Glutamatergic neuron (in vitro differentiated cells): ENCODE data around the gene TBC1D3B. TPM values are rescaled to one million over a fixed set of nuclear protein-coding genes. Genes with fewer than 3 reads are reported as not detected.
"Not testable (repeated sequence)": the region's sequence is repeated elsewhere in the genome, so short reads cannot be mapped to it uniquely, and the experiment has no call there.

ENCODE experiments used
- DNase-seq: peaks from one replicate; pipeline ENCODE4 v3.0.0; 2022
- H3K27ac Mint-ChIP-seq: one replicate; pipeline ENCODE4 v1.8.0; 2020; ENCODE audit warnings: mild to moderate bottlenecking, mixed read lengths, inconsistent platforms; ENCODE audit not compliant: unreplicated experiment
- H3K27me3 Mint-ChIP-seq: one replicate; pipeline ENCODE4 v1.8.0; 2020; ENCODE audit warnings: mild to moderate bottlenecking, moderate library complexity, mixed read lengths, inconsistent platforms; ENCODE audit not compliant: unreplicated experiment
- H3K36me3 Mint-ChIP-seq: one replicate; pipeline ENCODE4 v1.8.0; 2020; ENCODE audit warnings: mild to moderate bottlenecking, mixed read lengths, inconsistent platforms; ENCODE audit not compliant: unreplicated experiment
- H3K4me1 Mint-ChIP-seq: one replicate; pipeline ENCODE4 v1.8.0; 2020; ENCODE audit warnings: mild to moderate bottlenecking, low read depth, mixed read lengths, inconsistent platforms; ENCODE audit not compliant: unreplicated experiment
- H3K4me3 Mint-ChIP-seq: one replicate; pipeline ENCODE4 v1.8.0; 2020; ENCODE audit warnings: mild to moderate bottlenecking, mixed read lengths, inconsistent platforms; ENCODE audit not compliant: unreplicated experiment
- H3K9me3 Mint-ChIP-seq: one replicate; pipeline ENCODE4 v1.8.0; 2020; ENCODE audit warnings: mild to moderate bottlenecking, moderate library complexity, mixed read lengths, inconsistent platforms; ENCODE audit not compliant: unreplicated experiment
- total RNA-seq: library from RNA; stranded (reverse); fragmentation: NEBNext Ultra II Directional; extraction: Animal tissue kit (Norgen Biotek cat#: 25700); gene quantifications from one replicate; pipeline ENCODE4 v1.2.1, GENCODE V29; 2021; ENCODE audit not compliant: unreplicated experiment
- TF ChIP-seq, protein P1 (sequence below): fragments of 200-600 bp; sonication (generic); IDR thresholded peaks from one replicate; pipeline ENCODE4 v1.5.0; 2021; ENCODE audit not compliant: partially characterized antibody, unreplicated experiment

The TBC1D3B gene
- total RNA-seq, 1 donor from 2014 or later: 37.3 TPM

- no peak overlapping the region for H3K4me3 Mint-ChIP-seq
- H3K4me1 Mint-ChIP-seq: peaks cover 9% of the 10 kb centered on the region
- no peak for DNase-seq
- H3K9me3 Mint-ChIP-seq: peaks cover 5% of the 10 kb centered on the region
- H3K27ac Mint-ChIP-seq: no peak overlapping the region
- TF ChIP-seq, protein P1, sequence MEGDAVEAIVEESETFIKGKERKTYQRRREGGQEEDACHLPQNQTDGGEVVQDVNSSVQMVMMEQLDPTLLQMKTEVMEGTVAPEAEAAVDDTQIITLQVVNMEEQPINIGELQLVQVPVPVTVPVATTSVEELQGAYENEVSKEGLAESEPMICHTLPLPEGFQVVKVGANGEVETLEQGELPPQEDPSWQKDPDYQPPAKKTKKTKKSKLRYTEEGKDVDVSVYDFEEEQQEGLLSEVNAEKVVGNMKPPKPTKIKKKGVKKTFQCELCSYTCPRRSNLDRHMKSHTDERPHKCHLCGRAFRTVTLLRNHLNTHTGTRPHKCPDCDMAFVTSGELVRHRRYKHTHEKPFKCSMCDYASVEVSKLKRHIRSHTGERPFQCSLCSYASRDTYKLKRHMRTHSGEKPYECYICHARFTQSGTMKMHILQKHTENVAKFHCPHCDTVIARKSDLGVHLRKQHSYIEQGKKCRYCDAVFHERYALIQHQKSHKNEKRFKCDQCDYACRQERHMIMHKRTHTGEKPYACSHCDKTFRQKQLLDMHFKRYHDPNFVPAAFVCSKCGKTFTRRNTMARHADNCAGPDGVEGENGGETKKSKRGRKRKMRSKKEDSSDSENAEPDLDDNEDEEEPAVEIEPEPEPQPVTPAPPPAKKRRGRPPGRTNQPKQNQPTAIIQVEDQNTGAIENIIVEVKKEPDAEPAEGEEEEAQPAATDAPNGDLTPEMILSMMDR: no peak
- no peaks in the 10 kb centered on the region for H3K27me3 Mint-ChIP-seq
- no peaks in the 10 kb centered on the region for H3K36me3 Mint-ChIP-seq
Measured at GRCh38 chr17:36198831-36199465, 22.5 kb upstream of the TBC1D3B start.

DNA sequence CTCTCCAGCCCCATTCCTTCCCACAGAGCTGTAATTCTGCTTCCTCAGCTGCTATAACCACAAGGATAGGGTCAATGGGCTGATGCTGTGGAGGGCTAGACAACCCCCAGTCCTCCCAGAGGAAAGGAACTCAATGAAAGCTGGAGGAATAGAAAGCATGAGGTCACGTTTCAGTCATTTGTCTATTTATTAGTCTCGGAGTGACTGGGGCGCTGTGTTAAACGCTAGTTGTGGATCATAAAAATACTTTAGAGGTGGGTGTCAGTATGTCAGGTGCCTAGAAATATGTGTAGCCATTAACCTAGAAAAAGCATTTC lies 20.9 kb upstream of the TBC1D3B start:
- Mint-ChIP-seq H3K36me3 (no peaks in the 10 kb centered on the region), H3K9me3 (peaks cover 3% of the 10 kb centered on the region)

DNA sequence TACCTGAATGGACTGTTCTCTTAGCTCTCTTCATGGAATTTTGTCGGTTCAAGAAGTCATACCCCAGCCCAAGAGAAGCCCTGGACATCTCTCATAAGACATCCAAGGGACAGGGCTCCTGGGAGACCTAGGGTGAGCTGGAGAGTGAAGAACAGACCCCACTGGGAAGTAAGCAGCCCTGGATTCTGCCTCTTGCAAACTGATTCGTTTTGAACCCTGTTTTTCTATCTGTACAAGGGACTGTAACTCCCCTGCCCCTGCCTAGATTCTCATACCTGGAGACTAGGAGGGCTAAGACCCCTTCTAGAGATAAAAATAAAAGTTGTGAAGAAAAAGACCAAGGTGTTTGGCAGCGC lies 19.7 kb upstream of the TBC1D3B start:
- TF ChIP-seq, protein P1: no peak
- H3K27ac Mint-ChIP-seq: no peak overlapping the region
- no peaks in the 10 kb centered on the region for H3K27me3 Mint-ChIP-seq
- H3K36me3 Mint-ChIP-seq: no peaks in the 10 kb centered on the region
- no peak overlapping the region for H3K4me3 Mint-ChIP-seq
- no peak for DNase-seq
- peaks cover 16% of the 10 kb centered on the region for H3K4me1 Mint-ChIP-seq
- peaks cover 3% of the 10 kb centered on the region for H3K9me3 Mint-ChIP-seq

More for the DNA sequence above, 20.9 kb upstream of the TBC1D3B start:
- no peak overlapping the region for H3K4me3 Mint-ChIP-seq
- TF ChIP-seq, protein P1: no peak
- no peaks in the 10 kb centered on the region for H3K27me3 Mint-ChIP-seq
- H3K4me1 Mint-ChIP-seq: peaks cover 12% of the 10 kb centered on the region
- no peak for DNase-seq
- no peak overlapping the region for H3K27ac Mint-ChIP-seq

- no peak overlapping the region for H3K4me3 Mint-ChIP-seq
- no peaks in the 10 kb centered on the region for H3K36me3 Mint-ChIP-seq
- H3K27me3 Mint-ChIP-seq: no peaks in the 10 kb centered on the region
- peak overlapping the region; percentile 10 for H3K27ac Mint-ChIP-seq
- H3K4me1 Mint-ChIP-seq: peaks cover 16% of the 10 kb centered on the region
- TF ChIP-seq, protein P1: no peak
- DNase-seq: no peak
- peaks cover 2% of the 10 kb centered on the region for H3K9me3 Mint-ChIP-seq
Measured at GRCh38 chr17:36195434-36196130, 19.1 kb upstream of the TBC1D3B start.

DNA sequence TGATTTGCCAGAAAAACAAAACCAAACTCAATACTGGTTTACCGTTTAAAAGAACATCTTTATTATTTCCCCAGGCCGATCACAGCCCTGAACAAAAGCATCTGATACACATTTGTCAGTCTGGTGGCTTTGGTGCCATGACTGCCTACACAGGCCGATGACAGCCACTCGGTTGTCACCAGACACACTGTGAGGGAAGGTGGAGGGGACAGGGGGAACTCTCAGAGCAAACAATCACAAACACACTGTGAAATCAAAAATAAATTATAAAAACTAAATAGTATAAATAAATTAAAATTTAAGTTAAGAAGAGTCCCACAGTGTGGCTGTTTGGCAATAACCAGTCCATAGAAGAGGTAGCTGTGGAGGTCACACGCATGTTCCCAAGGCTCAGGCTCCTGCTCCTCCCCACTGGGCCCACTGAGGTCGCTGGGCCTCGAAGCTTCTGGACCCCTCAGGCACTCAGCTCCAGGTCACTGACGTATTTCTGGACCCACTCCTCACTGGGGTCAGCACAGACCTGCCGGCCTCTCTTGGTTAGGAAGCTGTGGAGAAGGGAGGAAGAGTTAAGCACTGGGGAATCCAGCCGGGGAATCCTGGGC lies 18.5 kb upstream of the TBC1D3B start:
- H3K9me3 Mint-ChIP-seq, H3K36me3 Mint-ChIP-seq, DNase-seq, H3K4me3 Mint-ChIP-seq, H3K27ac Mint-ChIP-seq, H3K27me3 Mint-ChIP-seq: not testable (repeated sequence)
- peaks cover 20% of the 10 kb centered on the region for H3K4me1 Mint-ChIP-seq

- DNase-seq, H3K27me3 Mint-ChIP-seq, H3K4me3 Mint-ChIP-seq, H3K36me3 Mint-ChIP-seq, H3K9me3 Mint-ChIP-seq, H3K27ac Mint-ChIP-seq: not testable (repeated sequence)
- H3K4me1 Mint-ChIP-seq: peaks cover 21% of the 10 kb centered on the region
Measured at GRCh38 chr17:36194147-36194831, 17.9 kb upstream of the TBC1D3B start.
